Frontal cortex (tissue), 4 donors: ENCODE results near the gene CDKL1. TPM values are rescaled to one million over a fixed set of nuclear protein-coding genes. Genes with fewer than 3 reads are reported as not detected.

ENCODE experiments used
- DNase-seq, 2 donors: peaks; one replicate each; pipeline ENCODE4 v3.0.0; 2012; ENCODE audit warnings: low spot score in 2 of 2
- FAIRE-seq: peaks from 2 replicates; lab custom pipeline; 2012; peaks lifted over from hg19 to GRCh38; lab: Jason Lieb, UNC
- small RNA-seq: library from RNA; depleted of rRNA; stranded (forward); fragments of <200 nt; gene quantifications from one replicate; pipeline ENCODE3, GENCODE V24; 2014
- total RNA-seq: library from RNA; depleted of rRNA; stranded (reverse); fragments of >200 nt; gene quantifications from one replicate; pipeline ENCODE4 v1.2.3, GENCODE V29; 2014
- donor health status: control.
- donor health status: control.
- donor health status: control.

The CDKL1 gene
- total RNA-seq, 1 donor from 2014 or later, result 10.2 TPM

DNA sequence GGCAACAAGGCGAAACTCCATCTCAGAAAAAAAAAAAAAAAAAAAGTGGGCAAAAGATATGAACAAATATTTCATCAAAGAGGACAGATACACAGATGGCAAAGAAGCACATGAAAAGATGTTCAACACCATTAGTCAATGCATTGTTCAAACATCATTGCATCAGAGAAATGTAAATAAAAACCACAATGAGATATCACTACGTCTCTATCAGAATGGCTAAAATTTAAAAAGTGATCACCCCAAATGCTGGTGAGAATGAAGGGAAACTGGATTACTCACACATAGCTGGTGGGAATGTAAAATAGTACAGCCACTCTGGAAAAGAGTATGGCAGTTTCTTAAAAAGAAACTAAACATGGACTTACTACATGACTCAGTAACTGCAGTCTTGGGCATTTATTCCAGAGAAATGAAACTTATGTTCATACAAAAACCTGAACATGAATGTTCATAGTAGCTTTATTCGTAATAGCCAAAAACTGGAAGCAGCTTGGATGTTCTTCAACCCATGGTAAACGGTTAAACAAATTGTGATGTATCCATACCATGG, 88.2 kb downstream of the CDKL1 start:
- DNase-seq, result no peak
- FAIRE-seq, result no peak

DNA sequence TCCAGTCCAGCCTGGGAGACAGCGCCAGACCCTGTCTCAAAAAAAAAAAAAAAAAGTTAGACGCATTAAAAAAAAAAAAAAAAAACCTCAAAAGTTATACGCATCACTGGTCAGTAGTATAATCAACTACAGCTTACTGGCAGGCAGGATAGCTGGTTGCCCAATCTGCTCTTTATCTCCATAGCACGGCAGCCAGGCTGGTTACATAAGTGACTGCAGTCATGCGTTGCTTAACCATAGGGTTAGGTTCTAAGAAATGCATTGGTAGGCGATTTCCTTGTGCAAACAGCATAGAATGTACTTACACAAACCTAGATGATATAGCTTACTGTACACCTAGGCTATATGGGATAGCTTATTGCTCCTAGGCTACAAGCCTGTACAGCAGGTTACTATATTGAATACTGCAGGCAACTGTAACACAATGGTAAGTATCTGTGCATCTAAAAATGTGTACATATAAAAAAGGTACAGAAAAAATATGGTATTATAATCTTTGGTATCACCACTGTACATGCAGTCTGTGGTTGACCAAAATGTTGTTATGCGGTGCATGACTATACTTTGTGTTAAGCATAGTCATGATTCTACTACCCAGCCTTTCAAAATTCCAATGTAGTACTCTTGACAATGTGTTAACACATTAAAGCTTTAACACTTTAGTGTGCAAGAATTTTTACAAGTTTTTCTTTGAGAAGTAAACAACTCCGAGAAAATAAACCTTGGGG, 92.8 kb downstream of the CDKL1 start:
- DNase-seq (no peak), FAIRE-seq (no peak)

DNA sequence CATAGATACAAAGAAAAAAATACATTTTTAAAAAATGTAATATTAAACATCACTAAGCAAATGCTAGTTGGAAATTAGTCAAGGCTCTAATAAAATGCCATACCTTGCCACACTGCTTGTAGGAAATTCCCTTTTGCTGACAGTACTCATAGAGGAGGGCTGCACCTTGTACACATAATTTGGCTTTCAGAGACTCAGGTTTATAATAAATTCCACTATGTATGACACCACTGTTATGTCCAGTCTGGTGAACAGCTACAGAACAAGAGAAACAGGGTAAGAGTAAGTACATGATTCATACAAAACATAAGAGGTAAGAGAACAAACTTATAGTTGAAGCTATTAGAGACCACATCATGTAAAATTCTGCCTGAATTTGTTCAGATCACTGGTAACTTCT, 94.8 kb downstream of the CDKL1 start:
- no peak for FAIRE-seq

DNA sequence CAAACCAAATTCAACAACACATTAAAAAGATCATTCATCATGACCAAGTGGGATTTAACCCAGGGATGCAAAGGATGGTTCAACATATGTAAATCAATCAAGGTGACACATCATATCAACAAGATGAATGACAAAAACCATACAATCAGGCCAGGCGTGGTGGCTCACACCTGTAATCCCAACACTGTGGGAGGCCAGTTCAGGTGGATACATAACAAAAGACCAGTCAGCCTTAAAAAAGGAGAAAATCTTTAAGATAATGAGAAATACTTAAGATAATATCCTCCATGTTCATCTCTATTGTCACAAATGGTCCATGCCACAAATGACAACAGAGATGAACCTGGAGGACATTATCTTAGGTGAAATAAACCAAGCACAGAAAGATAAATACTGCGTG, 97.1 kb downstream of the CDKL1 start:
- FAIRE-seq, result no peak
- no peak for DNase-seq

More for the DNA sequence above, 94.8 kb downstream of the CDKL1 start:
- no peak for DNase-seq

DNA sequence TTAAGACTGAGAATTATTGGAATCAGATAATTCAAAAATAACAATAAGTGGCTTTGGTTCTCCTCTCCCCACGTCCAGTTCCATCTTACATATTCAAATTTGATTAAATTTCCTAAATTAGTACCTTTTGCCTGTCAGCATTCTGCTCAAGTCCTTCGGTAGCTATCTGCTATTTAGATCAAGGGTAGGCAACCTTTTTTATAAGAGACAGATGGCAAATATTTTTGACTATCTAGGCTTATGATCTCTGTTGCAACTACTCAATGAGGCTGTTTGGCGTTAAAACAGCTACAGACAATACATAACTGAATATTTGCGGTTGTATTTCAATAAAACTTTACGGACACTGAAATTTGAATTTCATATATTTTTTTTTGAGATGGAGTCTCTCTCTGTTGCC, 106.4 kb downstream of the CDKL1 start:
- FAIRE-seq (no peak), DNase-seq (no peak)

DNA sequence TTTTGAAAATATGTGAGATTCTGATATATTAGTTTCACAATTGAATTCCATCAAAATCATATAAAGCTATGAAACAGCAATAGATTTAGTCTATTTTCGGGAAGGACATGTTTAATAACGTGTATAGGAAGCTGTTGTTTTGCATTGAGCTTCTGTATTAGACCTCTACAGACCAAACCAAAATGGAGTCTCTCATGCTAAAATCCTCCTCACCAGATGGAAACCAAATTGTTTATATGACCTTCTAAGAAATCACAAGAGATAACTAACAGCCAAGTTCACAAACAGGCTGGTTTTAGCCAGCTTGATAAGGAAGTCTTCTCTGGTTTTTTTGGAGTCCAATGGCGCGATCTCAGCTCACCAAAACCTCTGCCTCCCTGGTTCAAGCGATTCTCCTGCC, 108.5 kb downstream of the CDKL1 start:
- no peak for FAIRE-seq

DNA sequence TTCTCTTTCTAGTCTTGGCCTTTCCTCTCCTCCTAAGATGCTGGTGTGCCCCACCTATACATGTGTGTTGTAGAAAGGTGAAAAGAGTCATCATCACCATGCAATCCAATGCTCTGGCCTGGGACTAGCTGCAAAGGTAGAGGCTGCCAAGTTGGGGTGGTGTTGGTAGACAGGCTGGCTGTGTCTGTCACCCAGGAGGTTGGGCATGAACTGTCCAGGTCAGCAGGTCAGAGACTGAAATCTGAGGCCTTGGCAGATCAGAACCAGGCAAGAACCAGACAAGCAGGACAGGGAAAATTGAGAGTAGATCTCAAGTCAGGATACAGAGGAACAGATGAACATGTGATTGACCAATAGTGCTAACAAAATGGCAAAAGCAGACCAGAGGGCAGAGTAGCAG, 110.8 kb downstream of the CDKL1 start:
- DNase-seq (no peak), FAIRE-seq (no peak)

More for the DNA sequence above, 108.5 kb downstream of the CDKL1 start:
- DNase-seq, result no peak

Small RNA genes within 50 kb of the gene (small RNA-seq; reads per million reads assigned to genes)
- gene MIR4504, result not detected

Other genes with a start within 250 kb of the CDKL1 start
- gene SOS2, start 165.3 kb downstream of the CDKL1 start, total RNA-seq, result 81.9 TPM
- 18.3 TPM for gene L2HGDH, start 84.7 kb downstream of the CDKL1 start, total RNA-seq
- 7.7 TPM for gene DMAC2L, start 84.6 kb downstream of the CDKL1 start, total RNA-seq
- gene MAP4K5, start 135.7 kb upstream of the CDKL1 start, total RNA-seq, result 85.2 TPM
- gene ATL1, start 163.3 kb upstream of the CDKL1 start, total RNA-seq, result 95.8 TPM